H1 (cell line): ENCODE measurements around the gene IQGAP3. TPM values are rescaled to one million over a fixed set of nuclear protein-coding genes. Genes with fewer than 3 reads are reported as not detected.
A peak's percentile ranks its signal among the peaks of the same experiment; 100 is the strongest.

Experiments used
- CTCF ChIA-PET: fragments of 300-600 bp; sonication (Branson Sonifier 250); formaldehyde crosslinking; loops from one replicate; lab custom pipeline; 2021; ENCODE audit not compliant: partially characterized antibody; lab: Charles Lee
- POLR2A ChIA-PET: fragments of 300-600 bp; sonication (Branson Sonifier 250); formaldehyde crosslinking; loops from one replicate; lab custom pipeline; 2021; ENCODE audit warnings: inconsistent platforms; ENCODE audit not compliant: partially characterized antibody; lab: Charles Lee
- DNase-seq, 2 experiments: peaks; one replicate each; pipeline versions ENCODE4 v3.0.0 to v3.0.0-alpha.2; 2010 to 2022; ENCODE audit warnings: low spot score in 2 of 2, low read depth in 1 of 2, mixed read lengths in 1 of 2
- FAIRE-seq: peaks from 2 replicates; lab custom pipeline; 2011; peaks lifted over from hg19 to GRCh38; lab: Jason Lieb, UNC
- H2AFZ ChIP-seq: 2 replicates; pipeline ENCODE4 v1.8.1; 2012; ENCODE audit warnings: low read length, inconsistent platforms
- H2AK5ac ChIP-seq: 2 replicates; pipeline ENCODE4 v1.6.1; 2013; ENCODE audit warnings: low read depth, low read length
- H2BK120ac ChIP-seq: replicated peaks from 2 replicates; pipeline ENCODE3; 2013; ENCODE audit warnings: low read depth, low read length, inconsistent platforms
- H2BK12ac ChIP-seq: 2 replicates; pipeline ENCODE4 v1.6.1; 2013; ENCODE audit warnings: low read depth, low read length
- H2BK15ac ChIP-seq: 2 replicates; pipeline ENCODE4 v1.6.1; 2013; ENCODE audit warnings: low read length
- H2BK20ac ChIP-seq: 2 replicates; pipeline ENCODE4 v1.6.1; 2013; ENCODE audit warnings: low read length
- H2BK5ac ChIP-seq: 2 replicates; pipeline ENCODE4 v1.6.1; 2013; ENCODE audit warnings: low read depth, low read length
- H3K14ac ChIP-seq: 2 replicates; pipeline ENCODE4 v1.6.1; 2013; ENCODE audit warnings: inconsistent platforms; ENCODE audit not compliant: insufficient read length
- H3K18ac ChIP-seq: 2 replicates; pipeline ENCODE4 v1.6.1; 2013; ENCODE audit warnings: low read length; ENCODE audit errors: extremely low read depth
- H3K23ac ChIP-seq: 2 replicates; pipeline ENCODE4 v1.6.1; 2013; ENCODE audit warnings: inconsistent platforms; ENCODE audit not compliant: insufficient read length
- H3K23me2 ChIP-seq: 2 replicates; pipeline ENCODE4 v1.6.1; 2013; ENCODE audit warnings: low read depth, low read length
- H3K27ac ChIP-seq: 2 replicates; pipeline ENCODE4 v1.6.1; 2011; ENCODE audit warnings: low read depth, low read length, inconsistent platforms
- H3K27me3 ChIP-seq, 4 experiments: replicated peaks in 1 of 4; 1 replicate in 1 of 4; 2 replicates in 3 of 4; pipeline versions ENCODE4 v1.6.1 to v1.8.1; 2011 to 2013; ENCODE audit warnings: low read length in 3 of 4, mild to moderate bottlenecking in 3 of 4, inconsistent platforms in 2 of 4, mixed read lengths in 2 of 4, moderate library complexity in 1 of 4; ENCODE audit not compliant: control insufficient read depth in 3 of 4, insufficient read depth in 3 of 4; ENCODE audit errors: extremely low read depth in 1 of 4
- H3K36me3 ChIP-seq, 4 experiments: 2 replicates each; pipeline versions ENCODE4 v1.6.1 to v1.8.1; 2011 to 2013; ENCODE audit warnings: mild to moderate bottlenecking in 4 of 4, low read length in 3 of 4, moderate library complexity in 2 of 4, control low read depth in 1 of 4, inconsistent platforms in 1 of 4; ENCODE audit not compliant: insufficient read depth in 4 of 4, control insufficient read depth in 2 of 4
- H3K4ac ChIP-seq: replicated peaks from 2 replicates; pipeline ENCODE3; 2013; ENCODE audit warnings: low read length, low read depth, mixed read lengths, inconsistent platforms; ENCODE audit not compliant: insufficient read length
- H3K4me1 ChIP-seq, 4 experiments: replicated peaks in 1 of 4; 1 replicate in 1 of 4; 2 replicates in 3 of 4; pipeline versions ENCODE4 v1.6.1 to v1.8.1; 2011 to 2013; ENCODE audit warnings: low read length in 3 of 4, inconsistent platforms in 2 of 4, mixed read lengths in 1 of 4; ENCODE audit not compliant: insufficient read depth in 4 of 4, control insufficient read depth in 3 of 4
- H3K4me2 ChIP-seq, 2 experiments: 2 replicates each; pipeline versions ENCODE4 v1.6.1 to v1.8.1; 2011 to 2013; ENCODE audit warnings: low read depth in 2 of 2, low read length in 2 of 2, control low read depth in 1 of 2, inconsistent platforms in 1 of 2, mild to moderate bottlenecking in 1 of 2; ENCODE audit not compliant: insufficient read depth in 1 of 2
- H3K4me3 ChIP-seq, 4 experiments: fragments of 200-600, 300-600 bp in 1 of 4; sonication (generic), shearing (Covaris generic), sonication (Bioruptor Twin) in 1 of 4; 2 replicates each; pipeline versions ENCODE4 v1.5.1 to v1.8.1; 2011 to 2016; ENCODE audit warnings: low read length in 4 of 4, low read depth in 3 of 4, control low read depth in 2 of 4, inconsistent platforms in 2 of 4, mild to moderate bottlenecking in 2 of 4, mixed read lengths in 1 of 4, moderate library complexity in 1 of 4; ENCODE audit not compliant: insufficient read depth in 2 of 4; ENCODE audit errors: extremely low read depth in 1 of 4
- H3K56ac ChIP-seq: replicated peaks from 2 replicates; pipeline ENCODE3; 2013; ENCODE audit warnings: low read depth, mild to moderate bottlenecking, mixed read lengths, low read length, inconsistent platforms; ENCODE audit not compliant: insufficient read length
- H3K79me1 ChIP-seq: 2 replicates; pipeline ENCODE4 v1.6.1; 2013; ENCODE audit warnings: low read depth, low read length, control low read depth
- H3K79me2 ChIP-seq, 2 experiments: 2 replicates each; pipeline versions ENCODE4 v1.6.1 to v1.8.1; 2012 to 2013; ENCODE audit warnings: low read length in 2 of 2, mild to moderate bottlenecking in 2 of 2, inconsistent platforms in 1 of 2; ENCODE audit not compliant: insufficient read depth in 2 of 2, control insufficient read depth in 1 of 2
- H3K9ac ChIP-seq, 4 experiments: replicated peaks in 1 of 4; 1 replicate in 1 of 4; 2 replicates in 3 of 4; pipeline versions ENCODE4 v1.6.1 to v1.8.1; 2011 to 2013; ENCODE audit warnings: low read depth in 3 of 4, low read length in 3 of 4, control low read depth in 2 of 4, mild to moderate bottlenecking in 2 of 4, moderate library complexity in 2 of 4, inconsistent platforms in 1 of 4; ENCODE audit errors: extremely low read depth in 1 of 4
- H3K9me3 ChIP-seq, 2 experiments: 2 replicates each; pipeline versions ENCODE4 v1.6.1 to v1.8.1; 2012 to 2013; ENCODE audit warnings: mild to moderate bottlenecking in 2 of 2, moderate library complexity in 2 of 2, control low read depth in 1 of 2, inconsistent platforms in 1 of 2, low read depth in 1 of 2, low read length in 1 of 2, mixed read lengths in 1 of 2; ENCODE audit not compliant: insufficient read depth in 2 of 2
- H4K20me1 ChIP-seq, 2 experiments: replicated peaks in 1 of 2; 2 replicates each; pipeline versions ENCODE3 to v1.8.1; 2011 to 2013; ENCODE audit warnings: inconsistent platforms in 2 of 2, low read length in 2 of 2, mild to moderate bottlenecking in 1 of 2; ENCODE audit not compliant: insufficient read depth in 2 of 2, control insufficient read depth in 1 of 2
- H4K5ac ChIP-seq: 2 replicates; pipeline ENCODE4 v1.6.1; 2013; ENCODE audit warnings: low read length, low read depth, mixed read lengths, inconsistent platforms; ENCODE audit not compliant: insufficient read length
- H4K8ac ChIP-seq: 2 replicates; pipeline ENCODE4 v1.8.0; 2013; ENCODE audit warnings: mild to moderate bottlenecking, moderate library complexity, low read length, inconsistent platforms; ENCODE audit not compliant: insufficient read depth; ENCODE audit errors: extremely low read depth
- H4K91ac ChIP-seq: replicated peaks from 2 replicates; pipeline ENCODE3; 2013; ENCODE audit warnings: low read length, mixed read lengths, inconsistent platforms; ENCODE audit not compliant: insufficient read length
- CHD1 ChIP-seq: IDR thresholded peaks from 2 replicates; pipeline ENCODE4 v1.6.1; 2012; ENCODE audit warnings: low read depth, low read length, improper control_type of control experiment
- GABPA ChIP-seq: IDR thresholded peaks from 2 replicates; pipeline ENCODE4 v1.6.1; 2011; ENCODE audit warnings: mild to moderate bottlenecking, low read length, moderate library complexity, borderline replicate concordance; ENCODE audit not compliant: insufficient read depth
- POLR2AphosphoS5 ChIP-seq: IDR thresholded peaks from 2 replicates; pipeline ENCODE4 v1.6.1; 2011; ENCODE audit warnings: low read depth, low read length
- RBBP5 ChIP-seq: IDR thresholded peaks from 2 replicates; pipeline ENCODE4 v1.7.1; 2012; ENCODE audit warnings: low read depth, mild to moderate bottlenecking, inconsistent platforms, low read length, moderate library complexity, borderline replicate concordance
- RXRA ChIP-seq: IDR thresholded peaks from 2 replicates; pipeline ENCODE4 v1.6.1; 2011; ENCODE audit warnings: low read depth, mild to moderate bottlenecking, low read length, moderate library complexity; ENCODE audit not compliant: insufficient read depth
- SAP30 ChIP-seq: fragments of 300-600 bp; sonication (generic); IDR thresholded peaks from 2 replicates; pipeline ENCODE4 v1.7.1; 2012; ENCODE audit warnings: low read length, moderate library complexity, mild to moderate bottlenecking, inconsistent platforms; ENCODE audit not compliant: insufficient read depth, insufficient replicate concordance
- SP1 ChIP-seq: IDR thresholded peaks from 2 replicates; pipeline ENCODE4 v1.6.1; 2011; ENCODE audit warnings: low read depth, low read length
- TAF7 ChIP-seq: optimal IDR thresholded peaks from 2 replicates; pipeline ENCODE3; 2011; ENCODE audit warnings: low read depth, mild to moderate bottlenecking, inconsistent platforms, low read length, moderate library complexity, borderline replicate concordance
- TCF12 ChIP-seq: IDR thresholded peaks from 2 replicates; pipeline ENCODE4 v1.6.1; 2011; ENCODE audit warnings: low read depth, mild to moderate bottlenecking, low read length
- WGBS, 2 experiments: shearing (Covaris generic) in 1 of 2; methylation state at CpG; one replicate each; pipeline versions ENCODE4 v1.1.6 to v1.1.7; 2013 to 2015; ENCODE audit warnings: low lambda C conversion rate in 2 of 2, mixed read lengths in 2 of 2, inconsistent platforms in 1 of 2, low coverage in 1 of 2, missing lambda C conversion rate in 1 of 2; ENCODE audit not compliant: insufficient replicate concordance in 2 of 2, insufficient coverage in 1 of 2, insufficient read length in 1 of 2; ENCODE audit errors: extremely low coverage in 1 of 2, missing lambda C conversion rate in 1 of 2; 5-methylcytosine and 5-hydroxymethylcytosine counted together
- polyA plus RNA-seq, 7 experiments: library from polyadenylated mRNA; depleted of rRNA in 3 of 7; stranded (reverse) in 5 of 7; unstranded in 2 of 7; fragments of >200 nt in 5 of 7; fragments of 200-250 nt in 2 of 7; gene quantifications; 1 replicate in 5 of 7; 2 replicates in 1 of 7; 4 replicates in 1 of 7; pipeline versions ENCODE4 v1.2.1 to v1.2.3, GENCODE V29; 2011 to 2013; ENCODE audit warnings: missing spikeins in 2 of 7, mixed read lengths in 2 of 7
- total RNA-seq: library from RNA; stranded (reverse); fragmentation: NEBNext Ultra II Directional; extraction: Animal tissue kit (Norgen Biotek cat#: 25700); gene quantifications from 2 replicates; pipeline ENCODE4 v1.2.1, GENCODE V29; 2021
- TF ChIP-seq, protein P1 (sequence below): IDR thresholded peaks from 2 replicates; pipeline ENCODE4 v1.6.1; 2011; ENCODE audit warnings: low read length, improper control_type of control experiment

The IQGAP3 gene
- total and polyA plus RNA-seq, 2 of the 8 experiments (the other 6 are each of a cell fraction or from before 2014, with no cell fraction given): 14.6 to 22.3 TPM

- Histone ChIP-seq H3K14ac (no peak overlapping the region), H3K23me2 (peaks cover 10% of the 10 kb centered on the region), H2BK5ac (no peak overlapping the region), H2BK15ac (no peak overlapping the region), H2BK20ac (no peak overlapping the region), H3K27ac (no peak overlapping the region), H2AK5ac (no peak overlapping the region), H3K4me3 (peak overlapping the region in 1 of 4 experiments; percentile 76; a peak in 2 of 8 replicates), H3K4me2 (peak overlapping the region; percentile 68 to 90; a peak in 3 of 4 replicates), H2BK120ac (no peak overlapping the region), H3K27me3 (no peaks in the 10 kb centered on the region), H4K91ac (no peak overlapping the region), H2AFZ (no peak overlapping the region), H3K9ac (no peak overlapping the region), H4K5ac (no peak overlapping the region), H3K9me3 (no peaks in the 10 kb centered on the region), H3K36me3 (peaks cover 16 to 49% (median 36%) of the 10 kb centered on the region in 4 experiments), H3K18ac (no peak overlapping the region), H3K4ac (no peak overlapping the region), H3K79me2 (no peaks in the 10 kb centered on the region), H3K4me1 (peaks cover 0 to 10% (median 2%) of the 10 kb centered on the region in 4 experiments; a peak in 4 of 7 replicates), H3K56ac (no peak overlapping the region), H3K23ac (no peak overlapping the region), H3K79me1 (0 out of 2 replicates have a peak, but pooled peaks cover 2% of the 10 kb centered on the region), H4K8ac (no peak overlapping the region), H4K20me1 (peaks cover 0 to 5% of the 10 kb centered on the region in 2 experiments), H2BK12ac (no peak overlapping the region)
- WGBS, 2 experiments: 93% methylated on average over 8 of the region's 8 CpGs; no CpG with 5 or more reads in 1 of the 2 experiments
- CTCF ChIA-PET: interaction anchor here (0.7 to 5.3 kb wide), 12 partner anchors 8 to 142 kb away, joined by 3 to 45 read pairs (median 4); partner anchors contain the start of genes GPATCH4, HAPLN2 and MEF2D
- POLR2A ChIA-PET: interaction anchor here (0.7 to 5.1 kb wide), 16 partner anchors 8 to 166 kb away, joined by 3 to 66 read pairs (median 4); partner anchors contain the start of genes CRABP2, GPATCH4, MEF2D and NES
- DNase-seq (no peak), FAIRE-seq (no peak)
- TF ChIP-seq GABPA (no peak), SAP30 (no peak), TCF12 (no peak), RXRA (no peak), CHD1 (no peak), POLR2AphosphoS5 (peak; percentile 14; the same call in 1 of the 2 replicates), RBBP5 (no peak), TAF7 (no peak), SP1 (no peak)
- TF ChIP-seq, protein P1, sequence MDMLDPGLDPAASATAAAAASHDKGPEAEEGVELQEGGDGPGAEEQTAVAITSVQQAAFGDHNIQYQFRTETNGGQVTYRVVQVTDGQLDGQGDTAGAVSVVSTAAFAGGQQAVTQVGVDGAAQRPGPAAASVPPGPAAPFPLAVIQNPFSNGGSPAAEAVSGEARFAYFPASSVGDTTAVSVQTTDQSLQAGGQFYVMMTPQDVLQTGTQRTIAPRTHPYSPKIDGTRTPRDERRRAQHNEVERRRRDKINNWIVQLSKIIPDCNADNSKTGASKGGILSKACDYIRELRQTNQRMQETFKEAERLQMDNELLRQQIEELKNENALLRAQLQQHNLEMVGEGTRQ: no peak
Observed at GRCh38 chr1:156592910-156593660, 20.7 kb upstream of the IQGAP3 start.
